OCI-LY3 (cell line): Measurements from ENCODE around the gene GPR155.

Source experiments
- EZH2phosphoT487 ChIP-seq: fragments of 200-600 bp; shearing (Covaris generic); IDR thresholded peaks from 2 replicates; pipeline ENCODE4 v1.6.1; 2018; ENCODE audit warnings: antibody characterized with exemption, mixed run types, low read depth
- TF ChIP-seq, protein P1 (sequence below): fragments of 200-600, 300-600 bp; sonication (generic); IDR thresholded peaks from 2 replicates; pipeline ENCODE4 v1.5.1; 2014; ENCODE audit warnings: antibody characterized with exemption, low read length, low read depth

DNA sequence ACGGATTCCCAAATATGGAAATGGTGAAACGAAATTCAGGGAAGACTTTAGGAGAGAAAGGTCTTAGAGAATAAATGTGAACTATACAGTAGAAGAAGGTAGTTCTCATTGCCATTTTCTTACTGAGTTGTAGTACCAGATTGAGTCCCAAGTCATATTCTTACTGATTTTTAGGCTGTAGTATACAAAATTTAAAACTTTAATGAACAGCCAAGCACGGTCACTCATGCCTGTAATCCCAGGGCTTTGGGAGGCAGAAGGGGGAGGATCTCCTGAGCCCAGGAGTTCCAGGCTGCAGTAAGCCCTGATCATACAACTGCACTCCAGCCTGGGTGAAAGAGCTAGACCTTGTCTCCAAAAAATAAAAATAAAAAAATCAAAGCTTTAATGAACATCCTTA is 89.1 kb downstream of the GPR155 start:
- TF ChIP-seq, protein P1, sequence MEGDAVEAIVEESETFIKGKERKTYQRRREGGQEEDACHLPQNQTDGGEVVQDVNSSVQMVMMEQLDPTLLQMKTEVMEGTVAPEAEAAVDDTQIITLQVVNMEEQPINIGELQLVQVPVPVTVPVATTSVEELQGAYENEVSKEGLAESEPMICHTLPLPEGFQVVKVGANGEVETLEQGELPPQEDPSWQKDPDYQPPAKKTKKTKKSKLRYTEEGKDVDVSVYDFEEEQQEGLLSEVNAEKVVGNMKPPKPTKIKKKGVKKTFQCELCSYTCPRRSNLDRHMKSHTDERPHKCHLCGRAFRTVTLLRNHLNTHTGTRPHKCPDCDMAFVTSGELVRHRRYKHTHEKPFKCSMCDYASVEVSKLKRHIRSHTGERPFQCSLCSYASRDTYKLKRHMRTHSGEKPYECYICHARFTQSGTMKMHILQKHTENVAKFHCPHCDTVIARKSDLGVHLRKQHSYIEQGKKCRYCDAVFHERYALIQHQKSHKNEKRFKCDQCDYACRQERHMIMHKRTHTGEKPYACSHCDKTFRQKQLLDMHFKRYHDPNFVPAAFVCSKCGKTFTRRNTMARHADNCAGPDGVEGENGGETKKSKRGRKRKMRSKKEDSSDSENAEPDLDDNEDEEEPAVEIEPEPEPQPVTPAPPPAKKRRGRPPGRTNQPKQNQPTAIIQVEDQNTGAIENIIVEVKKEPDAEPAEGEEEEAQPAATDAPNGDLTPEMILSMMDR: no peak
- TF ChIP-seq EZH2phosphoT487: no peak
